ENCODE data around the gene COQ8A. TPM values are rescaled to one million over a fixed set of nuclear protein-coding genes. Genes with fewer than 3 reads are reported as not detected.

Gene COQ8A
- total RNA-seq, 2 experiments from 2014 or later, result 25.3 to 27.2 TPM

- TF ChIP-seq CTCF (IDR thresholded peaks at IDR 0.05), result no peak
- intact Hi-C loops (cut with micrococcal nuclease), result no loop called here
- ATAC-seq, result no peak
- H3K36me3 Mint-ChIP-seq (ENCODE audit: low read depth), result peaks cover 4% of the 10 kb centered on the region
- no peak for DNase-seq
- H3K9me3 Mint-ChIP-seq, result no peaks in the 10 kb centered on the region
- no peak overlapping the region for H3K4me3 Mint-ChIP-seq
- ChIA-PET POLR2A (interaction anchor here (1.6 kb wide), 1 partner anchor 17 kb away, joined by 4 read pairs; no protein-coding TSS in a partner anchor), CTCF (no interaction called here)
- no peak overlapping the region for H3K27ac Mint-ChIP-seq
- no peaks in the 10 kb centered on the region for H3K27me3 Mint-ChIP-seq
- H3K4me1 Mint-ChIP-seq (ENCODE audit: low read depth), result no peaks in the 10 kb centered on the region
These were observed 39.0 kb downstream of the COQ8A start for GRCh38 chr1:226979115-226979516.

- CTCF ChIA-PET, result no interaction called here
- Mint-ChIP-seq H3K27ac (no peak overlapping the region), H3K27me3 (no peaks in the 10 kb centered on the region), H3K4me3 (no peak overlapping the region), H3K4me1 (ENCODE audit: low read depth) (no peaks in the 10 kb centered on the region), H3K36me3 (ENCODE audit: low read depth) (peaks cover 4% of the 10 kb centered on the region), H3K9me3 (no peaks in the 10 kb centered on the region)
- POLR2A ChIA-PET, result interaction anchor here (1.6 kb wide), 1 partner anchor 16 kb away, joined by 4 read pairs; no protein-coding TSS in a partner anchor
- DNase-seq (no peak), ATAC-seq (no peak)
- no peak for TF ChIP-seq CTCF (IDR thresholded peaks at IDR 0.05)
- intact Hi-C loops (cut with micrococcal nuclease), result no loop called here
These were observed 39.5 kb downstream of the COQ8A start for GRCh38 chr1:226979517-226980121.

- intact Hi-C loops (cut with micrococcal nuclease), result no loop called here
- peaks cover 4% of the 10 kb centered on the region for H3K36me3 Mint-ChIP-seq (ENCODE audit: low read depth)
- ATAC-seq, result no peak
- no peaks in the 10 kb centered on the region for H3K4me1 Mint-ChIP-seq (ENCODE audit: low read depth)
- no peak overlapping the region for H3K27ac Mint-ChIP-seq
- DNase-seq, result no peak
- no peak for TF ChIP-seq CTCF (IDR thresholded peaks at IDR 0.05)
- H3K27me3 Mint-ChIP-seq, result no peaks in the 10 kb centered on the region
- H3K4me3 Mint-ChIP-seq, result no peak overlapping the region
- CTCF ChIA-PET, result no interaction called here
- no peaks in the 10 kb centered on the region for H3K9me3 Mint-ChIP-seq
- POLR2A ChIA-PET, result interaction anchor here (1.6 kb wide), 1 partner anchor 16 kb away, joined by 4 read pairs; no protein-coding TSS in a partner anchor
These were observed 40.0 kb downstream of the COQ8A start for GRCh38 chr1:226980122-226980560.

GRCh38 chr1:226980565-226981385 is 40.7 kb downstream of the COQ8A start:
- ChIA-PET POLR2A (no interaction called here), CTCF (no interaction called here)
- DNase-seq (no peak), ATAC-seq (no peak)
- TF ChIP-seq CTCF (IDR thresholded peaks at IDR 0.05), result no peak
- no peaks in the 10 kb centered on the region for H3K4me1 Mint-ChIP-seq (ENCODE audit: low read depth)
- H3K27ac Mint-ChIP-seq, result no peak overlapping the region
- no peaks in the 10 kb centered on the region for H3K9me3 Mint-ChIP-seq
- intact Hi-C loops (cut with micrococcal nuclease), result no loop called here
- no peak overlapping the region for H3K4me3 Mint-ChIP-seq
- no peaks in the 10 kb centered on the region for H3K27me3 Mint-ChIP-seq
- peaks cover 6% of the 10 kb centered on the region for H3K36me3 Mint-ChIP-seq (ENCODE audit: low read depth)

- intact Hi-C loops (cut with micrococcal nuclease), result no loop called here
- H3K27me3 Mint-ChIP-seq, result no peaks in the 10 kb centered on the region
- ChIA-PET POLR2A (no interaction called here), CTCF (no interaction called here)
- no peak for TF ChIP-seq CTCF (IDR thresholded peaks at IDR 0.05)
- peaks cover 11% of the 10 kb centered on the region for H3K36me3 Mint-ChIP-seq (ENCODE audit: low read depth)
- no peaks in the 10 kb centered on the region for H3K9me3 Mint-ChIP-seq
- no peaks in the 10 kb centered on the region for H3K4me1 Mint-ChIP-seq (ENCODE audit: low read depth)
- no peak overlapping the region for H3K27ac Mint-ChIP-seq
- DNase-seq, result no peak
- H3K4me3 Mint-ChIP-seq, result no peak overlapping the region
- no peak for ATAC-seq
These were observed 41.3 kb downstream of the COQ8A start for GRCh38 chr1:226981386-226981817.

Measured in activated CD8-positive, alpha-beta T cell treated with anti-CD3 and anti-CD28 coated beads for 36 hours (primary cell).